ENCODE data around the gene MED14. TPM values are rescaled to one million over a fixed set of nuclear protein-coding genes. Genes with fewer than 3 reads are reported as not detected.
A peak's percentile ranks its signal among the peaks of the same experiment; 100 is the strongest.
"Not testable (repeated sequence)": the region's sequence is repeated elsewhere in the genome, so short reads cannot be mapped to it uniquely, and the experiment has no call there.

Gene MED14
- polyA plus RNA-seq, 1 donor from 2014 or later = 10.3 TPM

- Mint-ChIP-seq H3K4me3 (peak overlapping the region in 3 of 4 donors; percentile 18 to 71 (median 31)), H3K36me3 (peaks cover 3% of the 10 kb centered on the region), H3K9me3 (no peaks in the 10 kb centered on the region), H3K27me3 (peaks cover 13% of the 10 kb centered on the region), H3K4me1 (peaks cover 15 to 19% (median 16%) of the 10 kb centered on the region in 3 donors), H3K27ac (peak overlapping the region in 1 of 3 donors; percentile 16)
These were observed 14.5 kb upstream of the MED14 start for GRCh38 chrX:40749681-40750494.

- Mint-ChIP-seq H3K4me3 (peak overlapping the region in 2 of 4 donors; percentile 13 to 58), H3K27ac (no peak overlapping the region), H3K36me3 (peaks cover 2% of the 10 kb centered on the region), H3K27me3 (peaks cover 15% of the 10 kb centered on the region), H3K4me1 (peaks cover 15 to 19% (median 16%) of the 10 kb centered on the region in 3 donors), H3K9me3 (no peaks in the 10 kb centered on the region)
These were observed 13.6 kb upstream of the MED14 start for GRCh38 chrX:40748977-40749376.

- Mint-ChIP-seq H3K4me3 (no peak overlapping the region), H3K9me3 (no peaks in the 10 kb centered on the region), H3K27me3 (peaks cover 21% of the 10 kb centered on the region), H3K4me1 (peaks cover 15 to 18% (median 16%) of the 10 kb centered on the region in 3 donors), H3K27ac (no peak overlapping the region), H3K36me3 (no peaks in the 10 kb centered on the region)
These were observed 11.2 kb upstream of the MED14 start for GRCh38 chrX:40746521-40746920.

- no peaks in the 10 kb centered on the region for H3K9me3 Mint-ChIP-seq
- peak overlapping the region; percentile 93 to 98 (median 95) for H3K4me3 Mint-ChIP-seq
- H3K36me3 Mint-ChIP-seq = no peaks in the 10 kb centered on the region
- H3K4me1 Mint-ChIP-seq = peaks cover 21 to 36% (median 31%) of the 10 kb centered on the region in 3 donors
- H3K27me3 Mint-ChIP-seq = peaks cover 3% of the 10 kb centered on the region
- peak overlapping the region; percentile 93 to 98 (median 96) for H3K27ac Mint-ChIP-seq
These were observed 796 bp upstream of the MED14 start for GRCh38 chrX:40736170-40736505.

GRCh38 chrX:40734971-40735324, 394 bp downstream of the MED14 start:
- Mint-ChIP-seq H3K27ac (peak overlapping the region; percentile 42 to 96 (median 93)), H3K27me3 (peaks cover 2% of the 10 kb centered on the region), H3K4me1 (peaks cover 31 to 45% (median 37%) of the 10 kb centered on the region in 3 donors), H3K9me3 (no peaks in the 10 kb centered on the region), H3K36me3 (no peaks in the 10 kb centered on the region), H3K4me3 (peak overlapping the region; percentile 85 to 95 (median 94))

- peaks cover 3% of the 10 kb centered on the region for H3K36me3 Mint-ChIP-seq
- H3K9me3 Mint-ChIP-seq = no peaks in the 10 kb centered on the region
- peak overlapping the region in 2 of 3 donors; percentile 82 to 93 for H3K27ac Mint-ChIP-seq
- H3K27me3 Mint-ChIP-seq = peaks cover 2% of the 10 kb centered on the region
- peaks cover 36 to 46% (median 45%) of the 10 kb centered on the region in 3 donors for H3K4me1 Mint-ChIP-seq
- H3K4me3 Mint-ChIP-seq = peak overlapping the region; percentile 85 to 95 (median 94)
These were observed 1.6 kb downstream of the MED14 start for GRCh38 chrX:40733706-40734105.

- peak overlapping the region in 2 of 3 donors; percentile 9 to 33 for H3K27ac Mint-ChIP-seq
- H3K36me3 Mint-ChIP-seq, H3K27me3 Mint-ChIP-seq, H3K9me3 Mint-ChIP-seq: not testable (repeated sequence)
- peak overlapping the region in 3 of 4 donors; percentile 50 to 78 (median 64) for H3K4me3 Mint-ChIP-seq
- peaks cover 37 to 51% (median 46%) of the 10 kb centered on the region in 3 donors for H3K4me1 Mint-ChIP-seq
These were observed 2.8 kb downstream of the MED14 start for GRCh38 chrX:40732499-40732898.

GRCh38 chrX:40729598-40730584, 5.5 kb downstream of the MED14 start:
- peaks cover 34 to 46% (median 45%) of the 10 kb centered on the region in 3 donors for H3K4me1 Mint-ChIP-seq
- H3K4me3 Mint-ChIP-seq = peak overlapping the region in 2 of 4 donors; percentile 27 to 49
- no peaks in the 10 kb centered on the region for H3K27me3 Mint-ChIP-seq
- peaks cover 8% of the 10 kb centered on the region for H3K36me3 Mint-ChIP-seq
- peak overlapping the region in 1 of 3 donors; percentile 25 for H3K27ac Mint-ChIP-seq
- no peaks in the 10 kb centered on the region for H3K9me3 Mint-ChIP-seq

GRCh38 chrX:40727581-40728252, 7.6 kb downstream of the MED14 start:
- Mint-ChIP-seq H3K36me3 (peaks cover 15% of the 10 kb centered on the region), H3K9me3 (no peaks in the 10 kb centered on the region), H3K27me3 (no peaks in the 10 kb centered on the region), H3K4me3 (no peak overlapping the region), H3K27ac (peak overlapping the region in 1 of 3 donors; percentile 19), H3K4me1 (peaks cover 28 to 41% (median 33%) of the 10 kb centered on the region in 3 donors)

GRCh38 chrX:40727093-40727492, 8.2 kb downstream of the MED14 start:
- H3K4me3 Mint-ChIP-seq = no peak overlapping the region
- no peaks in the 10 kb centered on the region for H3K27me3 Mint-ChIP-seq
- no peaks in the 10 kb centered on the region for H3K9me3 Mint-ChIP-seq
- no peak overlapping the region for H3K27ac Mint-ChIP-seq
- peaks cover 20% of the 10 kb centered on the region for H3K36me3 Mint-ChIP-seq
- peaks cover 27 to 46% (median 31%) of the 10 kb centered on the region in 3 donors for H3K4me1 Mint-ChIP-seq

- Mint-ChIP-seq H3K27ac (peak overlapping the region in 2 of 3 donors; percentile 1 to 20), H3K9me3 (no peaks in the 10 kb centered on the region), H3K27me3 (no peaks in the 10 kb centered on the region), H3K36me3 (peaks cover 18% of the 10 kb centered on the region), H3K4me1 (peaks cover 6 to 49% (median 21%) of the 10 kb centered on the region in 3 donors), H3K4me3 (no peak overlapping the region)
These were observed 12.4 kb downstream of the MED14 start for GRCh38 chrX:40722930-40723329.

- Mint-ChIP-seq H3K27me3 (no peaks in the 10 kb centered on the region), H3K36me3 (peaks cover 17% of the 10 kb centered on the region), H3K4me1 (peaks cover 9 to 47% (median 16%) of the 10 kb centered on the region in 3 donors), H3K9me3 (peaks cover 0 to 2% (median 2%) of the 10 kb centered on the region in 3 donors), H3K4me3 (no peak overlapping the region), H3K27ac (peak overlapping the region in 1 of 3 donors; percentile 18)
These were observed 13.7 kb downstream of the MED14 start for GRCh38 chrX:40721489-40722106.

GRCh38 chrX:40720792-40721191, 14.6 kb downstream of the MED14 start:
- H3K4me1 Mint-ChIP-seq = peaks cover 12 to 48% (median 20%) of the 10 kb centered on the region in 3 donors
- H3K4me3 Mint-ChIP-seq = no peak overlapping the region
- H3K27ac Mint-ChIP-seq = no peak overlapping the region
- H3K36me3 Mint-ChIP-seq = peaks cover 17% of the 10 kb centered on the region
- no peaks in the 10 kb centered on the region for H3K27me3 Mint-ChIP-seq
- H3K9me3 Mint-ChIP-seq = peaks cover 0 to 3% (median 3%) of the 10 kb centered on the region in 3 donors

- H3K9me3 Mint-ChIP-seq = peaks cover 0 to 3% (median 3%) of the 10 kb centered on the region in 3 donors
- peaks cover 17% of the 10 kb centered on the region for H3K36me3 Mint-ChIP-seq
- no peak overlapping the region for H3K4me3 Mint-ChIP-seq
- H3K27me3 Mint-ChIP-seq = no peaks in the 10 kb centered on the region
- H3K4me1 Mint-ChIP-seq = peaks cover 12 to 49% (median 20%) of the 10 kb centered on the region in 3 donors
- H3K27ac Mint-ChIP-seq = peak overlapping the region in 1 of 3 donors; percentile 24
These were observed 15.0 kb downstream of the MED14 start for GRCh38 chrX:40720339-40720738.

Data from IgD-negative memory B cell (primary cell).